Prostate gland (tissue), 2 donors: Measurements from ENCODE around the gene TGFA.

ENCODE experiments used
- POLR2A ChIP-seq: fragments of 450-650 bp; IDR thresholded peaks from one replicate; pipeline ENCODE4 v1.6.1; 2016; ENCODE audit warnings: antibody characterized with exemption, mild to moderate bottlenecking
- POLR2AphosphoS5 ChIP-seq: sonication (generic); formaldehyde crosslinking; IDR thresholded peaks from one replicate; pipeline ENCODE4 v1.6.1; 2017; ENCODE audit warnings: antibody characterized with exemption
- TF ChIP-seq, protein P1 (sequence below), 4 experiments: fragments of 200-600 bp in 2 of 4; fragments of 450-650 bp in 2 of 4; sonication (generic) in 2 of 4; IDR thresholded peaks; 1 replicate in 3 of 4; 2 replicates in 1 of 4; pipeline ENCODE4 v1.5.1; 2016 to 2019; ENCODE audit warnings: antibody characterized with exemption in 4 of 4, mild to moderate bottlenecking in 2 of 4, moderate library complexity in 2 of 4

DNA sequence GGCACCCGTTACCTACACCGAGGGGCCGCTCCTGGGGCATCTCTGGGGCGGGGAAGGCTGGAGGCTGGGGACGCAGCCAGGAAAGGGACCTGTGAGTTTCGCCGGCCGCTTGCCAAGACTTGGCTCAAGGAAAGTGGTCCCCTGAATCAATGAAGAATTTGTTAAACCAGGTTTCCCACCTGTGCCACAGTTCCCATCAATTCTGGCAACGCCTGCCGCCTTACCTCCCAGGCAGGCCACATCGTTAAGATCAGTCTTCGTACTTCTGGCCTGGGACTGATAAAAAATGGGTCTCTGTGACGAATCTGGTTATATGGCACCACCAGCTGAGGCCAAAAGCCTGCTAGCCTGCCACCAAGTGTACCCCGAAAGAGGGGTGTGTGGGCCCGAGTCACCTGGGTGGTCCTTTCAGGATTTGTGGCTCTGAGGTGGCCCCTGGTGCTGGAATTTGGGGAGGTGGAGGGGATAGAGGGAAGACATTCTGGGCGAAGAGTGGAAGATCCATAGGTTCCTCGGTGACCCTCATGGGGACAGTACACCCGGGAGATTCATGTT is 789 bp upstream of the TGFA start:
- TF ChIP-seq, protein P1, sequence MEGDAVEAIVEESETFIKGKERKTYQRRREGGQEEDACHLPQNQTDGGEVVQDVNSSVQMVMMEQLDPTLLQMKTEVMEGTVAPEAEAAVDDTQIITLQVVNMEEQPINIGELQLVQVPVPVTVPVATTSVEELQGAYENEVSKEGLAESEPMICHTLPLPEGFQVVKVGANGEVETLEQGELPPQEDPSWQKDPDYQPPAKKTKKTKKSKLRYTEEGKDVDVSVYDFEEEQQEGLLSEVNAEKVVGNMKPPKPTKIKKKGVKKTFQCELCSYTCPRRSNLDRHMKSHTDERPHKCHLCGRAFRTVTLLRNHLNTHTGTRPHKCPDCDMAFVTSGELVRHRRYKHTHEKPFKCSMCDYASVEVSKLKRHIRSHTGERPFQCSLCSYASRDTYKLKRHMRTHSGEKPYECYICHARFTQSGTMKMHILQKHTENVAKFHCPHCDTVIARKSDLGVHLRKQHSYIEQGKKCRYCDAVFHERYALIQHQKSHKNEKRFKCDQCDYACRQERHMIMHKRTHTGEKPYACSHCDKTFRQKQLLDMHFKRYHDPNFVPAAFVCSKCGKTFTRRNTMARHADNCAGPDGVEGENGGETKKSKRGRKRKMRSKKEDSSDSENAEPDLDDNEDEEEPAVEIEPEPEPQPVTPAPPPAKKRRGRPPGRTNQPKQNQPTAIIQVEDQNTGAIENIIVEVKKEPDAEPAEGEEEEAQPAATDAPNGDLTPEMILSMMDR (IDR thresholded peaks at IDR 0.05): no peak
- peak; percentile 17 for TF ChIP-seq POLR2A
- TF ChIP-seq POLR2AphosphoS5: no peak
